ENCODE data around the gene CEBPG.
A peak's percentile ranks its signal among the peaks of the same experiment; 100 is the strongest.

The CEBPG gene

DNA sequence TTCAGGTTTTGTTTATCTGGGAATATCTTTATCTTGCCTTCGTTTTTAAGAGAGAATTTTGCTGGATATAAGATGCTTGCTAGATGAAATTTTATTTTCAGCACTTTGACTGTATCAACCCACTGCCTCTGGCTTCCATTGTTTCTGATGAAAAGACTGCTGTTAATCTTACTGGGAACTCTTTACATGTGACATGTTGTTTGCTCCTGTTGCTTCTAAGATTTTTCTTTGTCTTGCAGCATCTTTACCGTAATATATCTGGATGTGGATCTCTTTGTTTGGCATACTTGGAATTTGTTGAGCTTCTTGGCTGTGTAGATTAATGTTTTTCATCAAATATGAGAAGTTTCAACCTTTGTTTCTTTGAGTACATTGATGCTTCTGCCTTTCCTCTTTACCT lies 18.0 kb upstream of the CEBPG start:
- DNase-seq: no peak

DNA sequence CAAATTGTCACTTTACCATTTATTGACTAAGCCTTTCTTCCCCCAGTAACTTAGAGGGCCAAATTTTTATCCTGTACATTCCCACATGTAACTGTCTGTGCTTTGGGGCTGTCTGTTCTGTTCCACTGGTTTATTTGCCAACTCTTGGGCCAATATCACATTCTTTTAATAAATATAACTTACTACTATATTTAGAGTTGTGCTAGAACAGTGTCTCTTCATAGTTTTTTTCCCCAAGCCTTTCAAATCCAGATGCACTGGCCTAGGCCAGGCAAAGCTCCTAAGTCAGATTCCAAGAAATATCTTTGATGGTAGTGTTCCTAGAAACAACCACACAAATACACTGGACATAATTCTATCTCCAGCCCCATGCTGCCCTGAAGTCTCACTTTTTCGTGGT lies 16.0 kb upstream of the CEBPG start:
- no peak for DNase-seq

DNA sequence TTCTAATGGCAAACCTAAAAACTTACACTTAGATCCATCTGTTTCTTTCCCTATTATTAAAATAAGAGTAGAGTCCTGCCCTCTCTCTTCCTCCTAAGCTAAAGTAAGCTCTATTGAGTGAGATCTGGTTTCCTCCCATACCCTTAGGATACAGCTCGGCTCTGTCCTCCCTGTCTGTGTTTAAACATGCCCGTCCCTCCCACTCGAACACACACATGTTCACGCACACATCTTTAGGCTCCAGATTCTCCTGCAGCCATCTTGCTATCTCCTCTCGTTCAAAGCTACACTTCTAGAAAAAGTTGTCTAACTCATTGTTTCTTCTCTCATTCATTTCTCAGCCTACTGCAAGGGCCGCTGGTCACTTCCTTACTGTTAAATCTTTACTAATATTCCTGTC lies 15.1 kb upstream of the CEBPG start:
- no peak for DNase-seq

DNA sequence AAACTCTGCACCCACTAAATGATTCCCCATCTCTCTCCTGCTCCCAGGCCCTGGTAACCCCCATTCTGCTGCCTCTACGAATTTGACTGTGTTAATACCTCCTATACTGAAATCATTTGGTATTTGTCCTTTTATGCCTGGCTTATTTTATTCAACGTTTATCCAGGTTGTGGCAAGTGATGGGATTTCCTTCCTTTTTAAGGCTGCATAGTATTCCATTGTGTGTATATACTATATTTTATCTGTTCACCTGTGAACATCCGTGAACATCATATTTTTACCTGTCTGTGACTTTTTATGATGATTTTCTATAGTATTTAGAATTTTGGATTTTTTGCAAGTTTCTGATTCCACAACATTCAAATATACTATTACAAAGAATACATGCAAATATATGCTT lies 13.9 kb upstream of the CEBPG start:
- DNase-seq: no peak

DNA sequence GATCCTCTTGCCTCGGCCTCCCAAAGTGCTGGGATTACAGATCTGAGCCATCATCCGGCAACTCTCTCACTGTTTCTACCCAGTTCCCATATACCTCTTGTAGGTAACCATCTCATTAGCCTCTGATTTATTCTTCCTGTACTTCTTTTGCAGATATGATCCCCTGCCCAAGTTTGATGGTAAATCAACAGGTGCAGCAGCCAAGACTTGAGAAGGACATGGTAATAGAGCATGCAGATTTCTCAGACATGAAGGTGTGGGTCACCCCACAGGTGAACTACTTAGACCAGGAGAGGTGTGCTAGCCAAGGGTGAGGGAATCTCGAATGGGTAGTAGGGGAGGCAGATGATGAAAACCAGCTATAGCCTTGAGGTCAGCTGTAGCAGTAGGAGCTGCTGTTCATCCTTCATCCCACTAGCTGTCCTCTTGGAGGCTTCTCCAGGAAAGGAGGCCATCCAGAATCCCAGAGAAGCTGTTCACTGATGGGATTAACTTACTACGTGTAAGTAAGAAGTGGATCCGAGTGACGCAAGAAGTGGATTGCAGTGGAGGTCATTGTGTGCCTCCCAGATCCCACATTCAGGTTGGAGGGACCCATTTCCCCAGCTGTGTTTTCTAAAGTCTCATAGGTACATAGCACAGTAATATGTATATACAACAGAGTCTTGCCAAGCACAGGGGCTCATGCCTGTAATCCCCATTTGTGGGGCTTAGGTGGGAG lies 10.8 kb upstream of the CEBPG start:
- no peak for DNase-seq

DNA sequence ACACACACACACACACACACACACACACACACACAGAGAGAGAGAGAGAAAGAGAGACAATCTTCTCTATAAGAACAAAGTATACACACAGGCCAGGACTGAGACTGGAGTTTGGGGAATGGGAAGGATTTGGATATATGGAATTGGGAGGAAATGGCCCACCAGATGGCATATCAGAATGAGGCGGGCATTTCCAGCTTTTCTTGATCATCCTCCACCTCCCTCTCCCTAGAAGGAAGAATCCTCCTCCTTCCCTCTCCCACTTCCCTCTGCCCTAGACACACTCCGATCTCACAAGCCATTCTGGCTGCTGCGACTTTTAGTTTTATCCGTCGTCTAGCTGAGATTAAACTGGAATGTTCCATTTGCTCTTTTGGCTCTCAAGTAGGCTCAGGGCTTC lies 10.0 kb upstream of the CEBPG start:
- DNase-seq: no peak

DNA sequence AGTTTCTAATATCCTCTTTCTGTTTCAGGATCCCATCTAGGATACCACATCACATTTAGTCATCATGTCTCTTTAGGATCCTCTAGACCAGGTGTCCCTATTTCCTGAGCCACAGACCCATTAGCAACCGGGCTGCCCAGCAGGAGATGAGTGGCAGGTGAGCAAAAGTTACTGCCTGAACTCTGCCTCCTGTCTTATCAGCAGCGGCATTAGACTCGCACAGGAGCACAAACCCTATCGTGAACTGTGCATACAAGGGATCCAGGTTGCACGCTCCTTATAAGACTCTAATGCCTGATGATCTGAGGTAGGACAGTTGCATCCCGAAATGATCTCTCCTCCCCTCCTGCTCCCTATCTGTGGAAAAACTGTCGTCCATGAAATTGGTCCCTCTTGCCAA lies 7.8 kb upstream of the CEBPG start:
- DNase-seq: no peak

DNA sequence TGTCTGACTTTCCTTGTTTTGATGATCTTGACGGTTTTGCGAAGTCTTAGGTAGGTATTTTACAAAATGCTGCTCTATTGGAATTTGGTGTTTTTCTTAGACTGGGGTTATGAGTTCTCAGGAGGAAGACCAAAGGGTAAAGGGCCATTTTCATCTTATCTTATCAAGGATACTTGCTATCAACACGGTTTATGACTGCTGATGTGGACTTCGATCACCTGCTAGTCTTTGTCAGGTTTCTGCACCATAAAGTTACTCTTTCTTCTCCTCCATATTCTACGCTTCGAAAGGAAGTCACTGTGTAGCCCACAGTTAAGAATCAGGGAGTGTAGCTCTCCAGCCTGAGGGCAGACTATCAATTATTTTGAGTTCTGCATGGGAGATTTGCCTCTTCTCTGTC lies 7.4 kb upstream of the CEBPG start:
- DNase-seq: no peak

DNA sequence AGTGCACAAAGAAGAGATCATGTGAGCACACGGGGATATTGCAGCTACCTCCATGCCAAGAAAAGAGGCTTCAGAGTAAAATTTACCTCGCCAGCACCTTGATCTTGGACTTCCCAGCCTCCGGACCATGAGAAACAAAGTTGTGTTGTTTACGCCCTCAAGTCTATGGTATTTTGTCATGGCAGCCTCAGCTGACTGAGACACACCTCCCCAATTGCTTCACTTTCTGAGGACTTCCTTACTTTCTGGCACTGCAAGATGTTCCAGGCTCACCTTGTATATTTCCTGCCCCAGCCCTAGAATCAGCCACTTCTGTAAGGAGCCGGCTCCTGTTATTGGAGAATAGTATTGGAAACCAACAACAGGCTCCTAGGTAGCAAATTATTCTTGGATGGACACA lies 6.6 kb upstream of the CEBPG start:
- no peak for DNase-seq

DNA sequence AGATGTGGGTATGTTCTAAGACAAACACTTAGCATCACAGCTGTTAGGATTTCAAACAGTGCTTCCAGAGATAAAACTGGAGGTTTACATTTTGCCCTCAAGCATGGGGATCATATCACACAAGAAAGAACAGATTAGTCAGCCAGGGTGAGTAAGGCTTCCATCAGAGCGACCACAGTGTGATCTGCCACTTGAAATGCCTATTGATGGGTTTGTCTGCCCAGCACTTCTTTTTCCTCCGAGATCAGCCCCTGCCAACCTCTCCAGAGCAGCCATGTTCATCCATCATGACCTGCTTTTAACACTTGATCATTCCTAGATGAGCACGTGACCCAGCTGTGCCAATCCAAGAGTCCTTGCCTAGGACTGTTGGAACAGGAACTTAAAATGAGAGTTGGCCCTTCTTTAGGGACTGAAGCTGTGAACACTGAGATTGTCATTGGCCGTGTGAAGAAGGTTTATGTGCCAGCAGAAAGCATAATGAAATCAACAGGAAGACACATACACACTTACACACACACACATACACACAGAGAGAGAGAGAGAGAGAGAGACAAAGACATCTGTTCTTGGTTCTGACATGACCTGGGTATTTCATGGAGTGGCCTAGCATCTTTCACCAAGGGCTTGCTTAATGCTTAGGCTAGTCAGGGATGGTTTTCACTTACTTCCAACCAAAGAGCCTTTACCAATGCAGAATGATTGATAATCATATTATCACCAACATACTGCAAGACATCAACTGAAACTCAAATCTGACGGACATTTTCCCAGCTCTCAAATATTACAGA lies 5.2 kb upstream of the CEBPG start:
- DNase-seq: peak; percentile 21

DNA sequence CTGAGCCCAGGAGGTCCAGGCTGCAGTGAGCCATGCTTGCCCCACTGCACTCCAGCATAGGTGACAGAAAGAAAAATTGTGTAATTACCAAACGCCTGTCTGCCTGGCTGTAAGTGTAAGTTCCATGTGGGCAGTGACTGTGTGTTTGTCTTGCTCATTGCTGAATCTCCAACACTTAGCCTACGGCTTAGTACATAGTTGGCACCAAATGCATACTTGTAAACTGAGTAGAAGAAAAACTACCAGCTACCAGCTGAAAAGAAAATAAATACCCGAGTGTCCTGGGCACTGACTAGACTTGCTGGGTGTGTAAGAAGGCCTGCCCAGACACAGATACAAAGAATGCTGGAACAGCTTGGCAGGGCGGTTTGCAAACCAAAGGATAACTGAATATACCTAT lies 2.7 kb upstream of the CEBPG start:
- no peak for DNase-seq

DNA sequence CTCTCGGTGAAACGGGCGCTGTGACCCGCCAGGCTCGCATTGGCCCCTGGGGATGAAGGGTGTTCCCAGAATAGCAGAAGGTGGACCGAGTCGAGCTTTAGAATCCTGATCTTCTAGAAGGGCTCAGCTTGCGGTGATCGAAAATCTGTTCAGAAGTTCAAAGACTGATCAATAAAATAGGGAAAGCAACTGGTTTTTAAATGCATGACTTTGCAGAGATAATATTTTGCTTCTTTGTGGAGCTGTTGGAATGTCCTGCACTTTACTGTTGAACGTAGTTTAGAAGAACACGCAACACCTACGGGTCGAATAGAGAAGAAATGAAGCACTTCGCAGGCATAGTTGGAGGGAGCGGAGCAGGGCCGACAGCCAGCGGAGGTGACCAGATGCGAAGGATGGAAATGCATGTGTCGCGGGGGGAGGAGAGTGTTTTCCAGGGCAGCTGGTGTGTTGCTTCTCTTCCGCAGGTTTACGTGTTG lies 766 bp downstream of the CEBPG start:
- peak; percentile 26 for DNase-seq

DNA sequence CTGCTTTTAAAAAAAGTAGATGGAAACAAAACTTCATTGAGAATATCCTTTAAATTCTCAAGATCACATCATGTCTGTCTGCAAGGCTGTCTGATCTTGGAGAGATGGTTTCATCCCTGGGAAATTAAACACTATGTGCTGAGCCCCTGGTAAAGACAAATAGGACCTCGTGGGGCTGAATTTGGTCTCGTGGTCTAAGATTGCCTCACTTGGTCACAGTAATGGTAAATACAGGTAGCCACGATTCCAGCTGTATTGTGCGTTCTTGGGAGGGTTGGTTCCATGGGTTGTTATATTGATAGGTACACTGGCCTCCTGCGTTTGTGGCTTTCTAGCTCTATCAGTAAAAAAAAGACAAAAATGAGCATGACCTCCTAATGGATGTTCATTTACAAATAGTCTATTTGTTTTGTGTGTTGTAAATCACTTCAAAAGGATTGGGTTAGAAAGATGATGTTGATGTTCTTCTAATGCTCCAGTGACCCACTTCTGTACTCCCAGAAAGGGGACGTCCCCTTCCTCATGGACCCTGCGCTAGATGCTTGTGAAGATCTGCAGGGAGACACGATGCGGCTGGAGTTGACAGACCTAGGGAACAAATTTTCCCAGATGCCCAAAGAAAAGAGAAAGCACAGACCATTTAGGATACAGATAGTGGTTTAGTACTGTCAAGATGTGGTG lies 1.8 kb downstream of the CEBPG start:
- no peak for DNase-seq

DNA sequence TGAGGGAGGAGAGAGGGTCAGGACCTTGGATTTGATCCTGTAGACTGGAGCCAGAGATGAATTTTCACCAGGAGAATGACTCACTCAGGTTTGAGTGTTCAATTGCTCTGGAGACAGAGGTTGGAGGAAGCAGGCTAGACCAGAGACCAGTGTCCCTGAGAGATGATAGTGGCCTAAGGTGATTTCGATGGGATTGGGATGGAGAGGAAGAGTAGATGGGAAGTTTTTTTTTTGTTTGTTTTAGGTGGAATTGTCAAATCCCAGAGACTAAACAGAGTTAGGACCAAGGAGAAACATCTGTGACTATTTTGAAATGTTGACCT lies 2.3 kb downstream of the CEBPG start:
- no peak for DNase-seq

DNA sequence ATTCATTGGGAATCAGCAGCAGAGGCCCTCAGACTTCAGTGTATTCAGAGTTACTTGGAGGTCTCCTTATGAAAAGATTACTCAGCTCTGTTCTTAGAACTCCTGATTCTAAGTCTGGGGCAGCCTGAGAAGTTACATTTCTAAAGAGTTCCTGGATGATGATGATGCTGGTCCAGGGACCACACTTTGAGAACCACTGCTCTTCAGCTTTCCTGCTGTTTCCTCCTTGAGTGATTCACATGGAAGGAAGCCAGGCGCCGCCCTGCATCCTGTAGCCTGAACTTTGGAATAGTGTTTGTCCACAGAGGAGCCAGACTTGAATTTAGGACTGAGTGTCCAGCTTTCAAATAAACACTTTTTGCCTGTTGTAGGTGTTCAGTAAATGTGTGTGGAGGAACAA lies 2.9 kb downstream of the CEBPG start:
- DNase-seq: no peak

DNA sequence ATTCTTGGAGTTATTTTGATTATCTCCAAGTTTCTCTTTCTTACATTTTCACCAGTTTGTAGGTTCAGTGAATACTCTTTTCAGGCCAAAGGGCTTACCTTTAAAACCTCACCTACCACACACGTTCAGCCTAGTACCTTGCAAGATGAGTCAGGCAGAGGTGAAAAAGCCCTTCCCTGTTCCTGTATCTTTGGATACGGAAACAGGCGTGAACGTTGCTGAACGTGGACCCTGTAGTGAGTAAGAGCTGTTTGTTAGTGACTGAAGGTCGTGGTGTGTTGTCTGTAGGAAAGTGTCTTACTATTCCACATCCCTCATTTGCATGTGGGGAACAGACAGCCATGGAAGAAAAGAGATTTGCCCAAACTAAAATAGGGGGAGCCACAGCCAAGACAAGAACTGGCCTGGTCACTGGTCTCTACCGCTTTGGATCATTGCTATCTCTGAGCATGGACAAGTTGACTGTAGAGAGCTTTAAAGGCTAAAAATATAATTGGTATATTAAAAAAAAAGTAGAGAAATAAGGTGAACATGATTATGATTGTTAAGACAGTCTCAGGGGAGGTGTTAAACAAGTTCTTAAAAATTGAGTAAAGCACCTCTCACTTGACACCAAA lies 3.5 kb downstream of the CEBPG start:
- DNase-seq: no peak

DNA sequence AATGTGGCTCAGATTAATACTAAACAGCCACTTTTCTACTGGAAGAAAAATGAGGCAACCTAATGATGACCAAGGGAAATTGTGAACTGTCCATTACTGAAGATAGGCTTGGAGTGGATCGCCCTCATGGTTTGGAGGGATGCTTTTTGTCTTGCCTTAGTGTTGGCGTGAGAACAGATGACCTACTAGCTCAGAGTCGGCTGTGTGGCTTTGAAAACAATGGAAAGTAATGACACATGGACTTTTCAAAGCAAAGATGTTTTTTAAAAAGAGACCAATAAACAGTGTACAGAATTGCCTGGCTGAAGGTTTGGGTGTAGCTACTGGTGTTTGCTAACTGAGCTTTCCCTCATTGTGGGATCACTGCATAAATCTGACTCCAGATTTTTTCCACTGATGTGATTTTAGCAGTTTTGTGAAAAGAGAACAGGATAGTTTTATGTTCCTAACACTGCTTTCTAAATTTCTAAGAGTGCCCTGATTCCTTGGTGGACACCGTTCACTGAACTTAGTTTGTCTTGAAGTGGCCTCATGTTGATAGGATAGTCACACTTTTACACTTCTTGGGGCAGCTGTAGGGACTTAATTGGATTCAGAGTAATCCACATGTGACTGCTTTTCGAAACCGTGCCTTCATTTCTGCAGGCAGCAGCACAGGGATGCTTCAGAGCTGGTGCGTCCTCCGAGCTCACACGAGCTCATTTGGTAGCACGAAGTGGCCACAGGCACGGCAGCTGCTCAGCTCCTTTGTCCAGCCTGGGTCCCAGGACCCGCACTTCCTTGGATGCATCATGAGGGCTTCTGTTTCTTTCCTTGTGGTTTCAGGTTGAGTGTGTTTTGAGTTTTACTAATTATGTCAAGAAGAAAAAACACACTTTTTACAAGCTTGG lies 4.3 kb downstream of the CEBPG start:
- DNase-seq: no peak

DNA sequence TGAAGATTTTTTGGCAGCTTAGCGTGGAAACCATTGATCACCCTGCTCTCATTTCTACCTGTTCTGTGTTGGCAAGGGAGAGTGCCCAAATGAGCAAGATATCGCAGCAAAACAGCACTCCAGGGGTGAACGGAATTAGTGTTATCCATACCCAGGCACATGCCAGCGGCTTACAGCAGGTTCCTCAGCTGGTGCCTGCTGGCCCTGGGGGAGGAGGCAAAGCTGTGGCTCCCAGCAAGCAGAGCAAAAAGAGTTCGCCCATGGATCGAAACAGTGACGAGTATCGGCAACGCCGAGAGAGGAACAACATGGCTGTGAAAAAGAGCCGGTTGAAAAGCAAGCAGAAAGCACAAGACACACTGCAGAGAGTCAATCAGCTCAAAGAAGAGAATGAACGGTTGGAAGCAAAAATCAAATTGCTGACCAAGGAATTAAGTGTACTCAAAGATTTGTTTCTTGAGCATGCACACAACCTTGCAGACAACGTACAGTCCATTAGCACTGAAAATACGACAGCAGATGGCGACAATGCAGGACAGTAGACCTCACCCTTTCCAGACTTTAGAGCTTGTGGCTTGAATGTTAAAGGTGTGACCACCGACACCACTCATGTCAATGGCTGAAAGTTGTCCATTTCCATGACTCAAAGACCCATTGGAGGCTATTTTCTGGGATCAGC lies 5.8 kb downstream of the CEBPG start:
- no peak for DNase-seq

DNA sequence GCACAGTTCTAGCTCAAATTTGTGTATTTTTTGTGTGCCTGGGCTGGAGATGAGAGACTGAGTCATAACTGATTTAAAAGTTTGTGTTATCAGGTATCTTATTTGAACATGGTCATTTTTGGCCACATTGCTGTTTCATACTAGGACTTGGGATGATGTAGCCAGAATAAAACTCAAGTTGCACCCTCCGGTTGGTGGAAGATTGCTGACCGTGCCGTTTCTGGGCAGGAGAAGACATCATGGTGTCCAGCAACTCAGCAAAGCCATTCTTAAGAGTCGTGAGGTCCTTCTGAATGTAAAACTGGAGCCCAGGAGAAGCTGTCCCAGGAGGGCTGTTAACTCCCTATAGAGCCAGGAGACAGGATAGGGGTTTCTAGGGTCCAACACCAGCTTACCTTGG lies 7.6 kb downstream of the CEBPG start:
- no peak for DNase-seq

DNA sequence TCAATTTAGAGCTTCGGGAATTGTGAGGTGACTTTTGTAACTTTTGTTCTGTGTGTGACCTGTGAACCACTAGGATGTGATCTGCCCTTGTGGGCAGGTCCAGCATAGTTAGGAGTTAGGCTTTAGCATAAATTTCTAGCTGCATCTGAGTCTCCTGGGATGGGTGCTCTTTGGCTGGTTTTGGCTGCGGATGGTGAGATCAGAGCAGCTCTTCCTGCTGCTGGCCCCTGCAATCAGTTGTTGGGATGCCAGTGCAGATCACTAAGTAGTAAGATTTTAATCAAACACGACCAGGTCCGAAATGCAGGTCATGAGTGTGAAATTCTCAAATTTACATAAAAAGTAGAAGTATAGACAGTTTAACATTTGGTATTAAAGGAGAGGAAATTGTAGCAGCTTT lies 8.5 kb downstream of the CEBPG start:
- DNase-seq: no peak

DNA sequence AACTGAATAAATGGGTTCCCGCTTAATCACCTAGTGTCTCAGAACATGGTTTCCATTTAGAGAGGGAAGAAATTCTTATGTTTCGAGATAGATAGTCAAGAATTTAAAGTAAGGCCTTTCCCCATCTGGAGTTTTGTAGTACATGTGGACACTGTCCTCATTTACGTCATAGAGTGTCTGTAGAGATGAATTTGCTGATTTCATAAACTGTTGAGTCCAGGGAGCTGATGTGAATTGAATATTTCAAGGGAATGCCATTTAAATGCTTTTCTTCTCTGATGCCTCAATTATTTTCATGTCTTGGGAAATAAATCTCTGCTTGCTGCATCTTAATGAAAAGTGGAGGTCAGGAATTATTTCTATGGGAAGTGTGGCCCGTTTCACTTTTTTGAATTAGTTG lies 9.5 kb downstream of the CEBPG start:
- no peak for DNase-seq

DNA sequence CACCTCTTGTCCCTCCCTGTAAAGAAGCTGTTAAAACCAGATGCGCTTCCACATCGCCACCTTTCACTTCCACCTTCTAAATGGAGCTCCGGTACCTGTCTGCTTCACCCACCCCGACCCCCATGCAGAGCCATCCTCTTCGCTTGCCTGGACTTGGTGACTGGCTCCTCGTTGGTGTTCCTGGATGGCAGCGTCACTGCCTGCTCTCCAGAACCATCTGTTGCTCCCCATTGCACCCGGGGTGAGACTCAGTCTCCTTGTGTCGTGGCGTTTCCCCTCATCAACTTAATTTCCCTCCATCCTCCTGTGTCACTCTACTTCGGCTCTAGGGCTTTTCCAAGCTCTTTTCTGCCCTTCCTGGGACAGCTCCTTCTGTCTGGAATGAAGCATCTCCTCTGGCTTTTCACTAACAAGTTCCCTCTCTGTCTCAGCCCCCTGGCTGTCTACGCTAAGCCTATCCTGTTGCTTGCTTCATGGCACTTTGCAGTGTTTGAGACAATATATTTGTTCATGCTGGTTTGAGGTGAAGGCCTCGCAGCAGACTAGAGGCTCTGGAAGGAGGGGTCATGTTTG lies 10.3 kb downstream of the CEBPG start:
- DNase-seq: no peak

All from suppressor macrophage treated with lipopolysaccharide for 4 hours (primary cell).